ENCODE data around the gene BCORL1. TPM values are rescaled to one million over a fixed set of nuclear protein-coding genes. Genes with fewer than 3 reads are reported as not detected.

BCORL1 gene
- total and polyA plus RNA-seq, 2 donors (not counting 3 experiments of a cell fraction or from before 2014, with no cell fraction given) = 1.8 to 13.1 TPM

DNA sequence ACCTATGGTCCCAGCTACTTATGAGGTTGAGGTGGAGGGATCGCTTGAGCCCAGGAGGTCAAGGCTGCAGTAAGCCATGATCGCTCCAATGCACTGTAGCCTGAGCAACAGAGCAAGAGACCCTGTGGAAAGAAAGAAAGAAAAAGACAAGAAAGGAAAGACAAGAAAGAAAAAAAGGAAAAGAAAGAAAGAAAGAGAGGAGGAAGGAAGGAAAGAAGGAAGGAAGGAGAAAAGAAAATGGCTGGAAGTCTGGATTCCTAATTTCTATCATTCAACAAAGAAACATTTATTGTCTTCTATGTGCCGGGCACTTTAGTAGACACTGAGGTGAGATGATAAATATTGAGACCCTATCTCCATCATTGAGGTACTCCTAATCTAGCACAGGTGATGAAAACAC is 26.8 kb upstream of the BCORL1 start:
- intact Hi-C loops (cut with micrococcal nuclease) = loop anchor here (2.0 kb wide), 1 partner anchor 25 kb away; no protein-coding TSS in a partner anchor
- no peak overlapping the region for H3K4me3 ChIP-seq (replicated peaks in 1 of 3; ENCODE audit: insufficient read depth in 1 of 3, low read depth in 1 of 3, low read length in 3 of 3)
- ChIA-PET CTCF (no interaction called here), POLR2A (no interaction called here)
- no peaks in the 10 kb centered on the region for H3K9me1 ChIP-seq (replicated peaks; ENCODE audit: control insufficient read depth, extremely low read depth, insufficient read depth, low read length)
- no peak overlapping the region for H3K4me2 ChIP-seq (ENCODE audit: insufficient read depth, low read length)
- peaks cover 2% of the 10 kb centered on the region for H3K4me1 ChIP-seq (ENCODE audit: control insufficient read depth, extremely low read depth, insufficient read depth, low read length)
- H3K79me2 ChIP-seq (ENCODE audit: control insufficient read depth, insufficient read depth, low read length) = no peaks in the 10 kb centered on the region
- FAIRE-seq (no peak), DNase-seq (ENCODE audit: low read depth, low spot score) (no peak)
- no peak overlapping the region for H3K9ac ChIP-seq (replicated peaks; ENCODE audit: extremely low read depth, insufficient read depth, low read length)
- no peaks in the 10 kb centered on the region for H3K27me3 ChIP-seq (ENCODE audit: control insufficient read depth in 2 of 2, insufficient read depth in 2 of 2, low read length in 2 of 2)
- H3K9me3 ChIP-seq (replicated peaks; ENCODE audit: control insufficient read depth, insufficient read depth, low read length) = no peaks in the 10 kb centered on the region
- no peak overlapping the region for H2AFZ ChIP-seq (ENCODE audit: low read depth, low read length)
- no TSS peak for BruUV-seq (replicated peaks)
- H3K36me3 ChIP-seq (ENCODE audit: control insufficient read depth in 2 of 2, extremely low read depth in 1 of 2, insufficient read depth in 2 of 2, low read length in 2 of 2) = no peaks in the 10 kb centered on the region
- no peak overlapping the region for H3K27ac ChIP-seq (ENCODE audit: insufficient read depth, low read depth, low read length)
- no peak for TF ChIP-seq JUN (IDR thresholded peaks at IDR 0.05; ENCODE audit: borderline replicate concordance, insufficient read depth, insufficient read length, low read depth)
- no peak for TF ChIP-seq EZH2 (IDR thresholded peaks at IDR 0.05; ENCODE audit: borderline replicate concordance, low read depth, low read length, severe bottlenecking)
- TF ChIP-seq, protein P1, sequence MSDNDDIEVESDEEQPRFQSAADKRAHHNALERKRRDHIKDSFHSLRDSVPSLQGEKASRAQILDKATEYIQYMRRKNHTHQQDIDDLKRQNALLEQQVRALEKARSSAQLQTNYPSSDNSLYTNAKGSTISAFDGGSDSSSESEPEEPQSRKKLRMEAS (IDR thresholded peaks at IDR 0.05; ENCODE audit: insufficient read depth, insufficient read length) = no peak
- TF ChIP-seq GATA2 (IDR thresholded peaks at IDR 0.05; ENCODE audit: insufficient read depth, insufficient read length, low read depth, low read length) = no peak
- TF ChIP-seq, protein P2, sequence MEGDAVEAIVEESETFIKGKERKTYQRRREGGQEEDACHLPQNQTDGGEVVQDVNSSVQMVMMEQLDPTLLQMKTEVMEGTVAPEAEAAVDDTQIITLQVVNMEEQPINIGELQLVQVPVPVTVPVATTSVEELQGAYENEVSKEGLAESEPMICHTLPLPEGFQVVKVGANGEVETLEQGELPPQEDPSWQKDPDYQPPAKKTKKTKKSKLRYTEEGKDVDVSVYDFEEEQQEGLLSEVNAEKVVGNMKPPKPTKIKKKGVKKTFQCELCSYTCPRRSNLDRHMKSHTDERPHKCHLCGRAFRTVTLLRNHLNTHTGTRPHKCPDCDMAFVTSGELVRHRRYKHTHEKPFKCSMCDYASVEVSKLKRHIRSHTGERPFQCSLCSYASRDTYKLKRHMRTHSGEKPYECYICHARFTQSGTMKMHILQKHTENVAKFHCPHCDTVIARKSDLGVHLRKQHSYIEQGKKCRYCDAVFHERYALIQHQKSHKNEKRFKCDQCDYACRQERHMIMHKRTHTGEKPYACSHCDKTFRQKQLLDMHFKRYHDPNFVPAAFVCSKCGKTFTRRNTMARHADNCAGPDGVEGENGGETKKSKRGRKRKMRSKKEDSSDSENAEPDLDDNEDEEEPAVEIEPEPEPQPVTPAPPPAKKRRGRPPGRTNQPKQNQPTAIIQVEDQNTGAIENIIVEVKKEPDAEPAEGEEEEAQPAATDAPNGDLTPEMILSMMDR (IDR thresholded peaks at IDR 0.05; ENCODE audit: extremely low read depth in 1 of 2, insufficient read depth in 1 of 2, low read depth in 1 of 2, low read length in 2 of 2) = no peak
- TF ChIP-seq POLR2AphosphoS5 (IDR thresholded peaks at IDR 0.05; ENCODE audit: insufficient read depth, low read depth, low read length) = no peak
- no peak for TF ChIP-seq POLR2A (IDR thresholded peaks at IDR 0.05; ENCODE audit: low read depth, low read length)
- TF ChIP-seq MYC (IDR thresholded peaks at IDR 0.05; ENCODE audit: low read depth, low read length) = no peak
- TF ChIP-seq FOS (IDR thresholded peaks at IDR 0.05; ENCODE audit: borderline replicate concordance, insufficient read depth, low read length) = no peak
- H4K20me1 ChIP-seq (replicated peaks; ENCODE audit: control insufficient read depth, extremely low read depth, insufficient read depth, low read length) = no peaks in the 10 kb centered on the region
- dilution Hi-C loops (cut with MboI; ENCODE audit: extremely low pct_ligation_motif_present, low sequenced_read_pairs) = no loop called here

Data from endothelial cell of umbilical vein (primary cell).